BE2C (cell line): ENCODE measurements around the gene CIB4.

ENCODE experiments used
- DNase-seq: peaks from one replicate; pipeline ENCODE4 v3.0.0-alpha.2; 2020
- H3K27me3 ChIP-seq: fragments of 250-450 bp; sonication (Bioruptor Pico); 2 replicates; pipeline ENCODE4 v1.5.1; 2020; ENCODE audit warnings: mild to moderate bottlenecking
- H3K36me3 ChIP-seq: fragments of 250-450 bp; sonication (Bioruptor Pico); 2 replicates; pipeline ENCODE4 v1.5.1; 2020; ENCODE audit warnings: mild to moderate bottlenecking
- H3K4me1 ChIP-seq: fragments of 250-450 bp; sonication (Bioruptor Pico); 2 replicates; pipeline ENCODE4 v1.5.1; 2020
- H3K4me3 ChIP-seq: 2 replicates; pipeline ENCODE4 v1.5.1; 2011; ENCODE audit warnings: low read depth, low read length
- H3K9me3 ChIP-seq: fragments of 250-450 bp; sonication (Bioruptor Pico); 2 replicates; pipeline ENCODE4 v1.5.1; 2020
- CTCF ChIP-seq: IDR thresholded peaks from 2 replicates; pipeline ENCODE4 v1.5.1; 2012; ENCODE audit warnings: mild to moderate bottlenecking, low read depth, low read length

The CIB4 gene

GRCh38 chr2:26561376-26561775, 79.8 kb downstream of the CIB4 start:
- no peak for DNase-seq
- TF ChIP-seq CTCF: no peak
- no peaks in the 10 kb centered on the region for H3K27me3 ChIP-seq
- H3K9me3 ChIP-seq: no peaks in the 10 kb centered on the region
- no peak overlapping the region for H3K4me3 ChIP-seq
- H3K36me3 ChIP-seq: no peaks in the 10 kb centered on the region
- H3K4me1 ChIP-seq: no peaks in the 10 kb centered on the region

- no peaks in the 10 kb centered on the region for H3K9me3 ChIP-seq
- H3K4me1 ChIP-seq: no peaks in the 10 kb centered on the region
- DNase-seq: no peak
- no peaks in the 10 kb centered on the region for H3K36me3 ChIP-seq
- no peaks in the 10 kb centered on the region for H3K27me3 ChIP-seq
- H3K4me3 ChIP-seq: no peak overlapping the region
- no peak for TF ChIP-seq CTCF
Observed at GRCh38 chr2:26560892-26561291, 80.3 kb downstream of the CIB4 start.

- H3K27me3 ChIP-seq: no peaks in the 10 kb centered on the region
- DNase-seq: no peak
Observed at GRCh38 chr2:26559556-26559955, 81.6 kb downstream of the CIB4 start.

GRCh38 chr2:26559044-26559405, 82.1 kb downstream of the CIB4 start:
- no peak for DNase-seq
- H3K36me3 ChIP-seq: no peaks in the 10 kb centered on the region
- no peaks in the 10 kb centered on the region for H3K27me3 ChIP-seq
- TF ChIP-seq CTCF: no peak
- no peaks in the 10 kb centered on the region for H3K4me1 ChIP-seq
- no peak overlapping the region for H3K4me3 ChIP-seq
- no peaks in the 10 kb centered on the region for H3K9me3 ChIP-seq

More at GRCh38 chr2:26559556-26559955, 81.6 kb downstream of the CIB4 start:
- no peaks in the 10 kb centered on the region for H3K36me3 ChIP-seq
- H3K4me1 ChIP-seq: no peaks in the 10 kb centered on the region
- TF ChIP-seq CTCF: no peak
- no peak overlapping the region for H3K4me3 ChIP-seq
- no peaks in the 10 kb centered on the region for H3K9me3 ChIP-seq

- no peaks in the 10 kb centered on the region for H3K27me3 ChIP-seq
- DNase-seq: peak; percentile 38
- H3K9me3 ChIP-seq: no peaks in the 10 kb centered on the region
- no peaks in the 10 kb centered on the region for H3K36me3 ChIP-seq
- H3K4me1 ChIP-seq: no peaks in the 10 kb centered on the region
- no peak overlapping the region for H3K4me3 ChIP-seq
- no peak for TF ChIP-seq CTCF
Observed at GRCh38 chr2:26558271-26559043, 82.7 kb downstream of the CIB4 start.

- Histone ChIP-seq H3K4me3 (no peak overlapping the region), H3K4me1 (no peaks in the 10 kb centered on the region), H3K9me3 (no peaks in the 10 kb centered on the region), H3K27me3 (no peaks in the 10 kb centered on the region), H3K36me3 (no peaks in the 10 kb centered on the region)
- no peak for TF ChIP-seq CTCF
- no peak for DNase-seq
Observed at GRCh38 chr2:26557244-26557925, 83.8 kb downstream of the CIB4 start.
